Measurements from ENCODE around the gene RP2.
A peak's percentile ranks its signal among the peaks of the same experiment; 100 is the strongest.

Gene RP2

DNA sequence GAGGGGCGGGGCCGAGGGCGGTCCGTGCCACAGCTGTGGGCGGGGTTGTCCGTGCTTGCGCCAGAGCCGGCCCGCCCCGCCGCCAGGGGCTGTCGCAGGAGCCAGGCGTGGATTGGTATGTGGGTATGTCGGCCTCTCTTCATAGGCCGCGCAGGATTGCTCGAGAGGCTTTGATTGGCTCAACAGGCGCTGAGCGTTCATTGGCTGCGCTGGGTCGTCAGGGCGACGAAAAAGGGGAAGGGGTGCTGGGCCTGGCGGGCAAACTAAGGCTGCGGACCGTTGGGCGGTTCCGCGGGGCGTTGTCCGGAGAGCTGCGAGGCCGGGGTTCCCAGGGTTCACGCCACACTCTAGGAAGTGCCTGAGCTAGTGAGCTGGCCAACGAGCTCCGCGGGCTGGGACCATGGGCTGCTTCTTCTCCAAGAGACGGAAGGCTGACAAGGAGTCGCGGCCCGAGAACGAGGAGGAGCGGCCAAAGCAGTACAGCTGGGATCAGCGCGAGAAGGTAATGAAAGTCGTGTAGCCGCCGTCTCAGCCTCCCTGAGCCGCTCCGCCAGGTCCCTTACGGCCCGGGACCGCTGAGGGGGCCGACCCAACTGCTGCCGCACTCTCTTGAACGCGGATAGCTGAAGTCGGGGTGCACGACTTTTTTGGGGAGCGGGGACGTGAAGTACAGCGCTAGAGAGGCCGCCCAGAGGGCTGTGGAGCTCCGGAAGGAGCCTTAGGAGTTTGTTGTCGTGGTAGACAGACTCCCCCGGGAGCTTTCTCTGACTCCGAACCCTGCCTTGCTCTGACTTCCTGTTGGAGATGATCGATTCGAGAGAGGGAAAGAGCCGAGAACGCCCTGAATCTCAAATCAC lies at the start of gene RP2:
RP2 (plus strand) TSS at position 343 of the 857 bp plus-strand sequence; CDS start at position 401, 58 bp downstream.
- Histone ChIP-seq H3K4me1 (ENCODE audit: insufficient read depth, poor library complexity, severe bottlenecking) (peaks cover 20% of the 10 kb centered on the region), H3K9me3 (ENCODE audit: severe bottlenecking) (no peaks in the 10 kb centered on the region), H3K4me3 (ENCODE audit: severe bottlenecking) (peak within 1 kb of the TSS; percentile 84), H3K27me3 (ENCODE audit: insufficient read depth, poor library complexity, severe bottlenecking) (no peaks in the 10 kb centered on the region), H3K27ac (ENCODE audit: poor library complexity, severe bottlenecking) (peak within 1 kb of the TSS; percentile 71), H3K36me3 (ENCODE audit: low read depth) (no peaks in the 10 kb centered on the region)
- DNase-seq (ENCODE audit: low spot score), result peak; percentile 86
- peak; percentile 96 for ATAC-seq (ENCODE audit: low read depth)
- TF ChIP-seq, protein P1, sequence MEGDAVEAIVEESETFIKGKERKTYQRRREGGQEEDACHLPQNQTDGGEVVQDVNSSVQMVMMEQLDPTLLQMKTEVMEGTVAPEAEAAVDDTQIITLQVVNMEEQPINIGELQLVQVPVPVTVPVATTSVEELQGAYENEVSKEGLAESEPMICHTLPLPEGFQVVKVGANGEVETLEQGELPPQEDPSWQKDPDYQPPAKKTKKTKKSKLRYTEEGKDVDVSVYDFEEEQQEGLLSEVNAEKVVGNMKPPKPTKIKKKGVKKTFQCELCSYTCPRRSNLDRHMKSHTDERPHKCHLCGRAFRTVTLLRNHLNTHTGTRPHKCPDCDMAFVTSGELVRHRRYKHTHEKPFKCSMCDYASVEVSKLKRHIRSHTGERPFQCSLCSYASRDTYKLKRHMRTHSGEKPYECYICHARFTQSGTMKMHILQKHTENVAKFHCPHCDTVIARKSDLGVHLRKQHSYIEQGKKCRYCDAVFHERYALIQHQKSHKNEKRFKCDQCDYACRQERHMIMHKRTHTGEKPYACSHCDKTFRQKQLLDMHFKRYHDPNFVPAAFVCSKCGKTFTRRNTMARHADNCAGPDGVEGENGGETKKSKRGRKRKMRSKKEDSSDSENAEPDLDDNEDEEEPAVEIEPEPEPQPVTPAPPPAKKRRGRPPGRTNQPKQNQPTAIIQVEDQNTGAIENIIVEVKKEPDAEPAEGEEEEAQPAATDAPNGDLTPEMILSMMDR (IDR thresholded peaks at IDR 0.05; ENCODE audit: poor library complexity, severe bottlenecking), result no peak

DNA sequence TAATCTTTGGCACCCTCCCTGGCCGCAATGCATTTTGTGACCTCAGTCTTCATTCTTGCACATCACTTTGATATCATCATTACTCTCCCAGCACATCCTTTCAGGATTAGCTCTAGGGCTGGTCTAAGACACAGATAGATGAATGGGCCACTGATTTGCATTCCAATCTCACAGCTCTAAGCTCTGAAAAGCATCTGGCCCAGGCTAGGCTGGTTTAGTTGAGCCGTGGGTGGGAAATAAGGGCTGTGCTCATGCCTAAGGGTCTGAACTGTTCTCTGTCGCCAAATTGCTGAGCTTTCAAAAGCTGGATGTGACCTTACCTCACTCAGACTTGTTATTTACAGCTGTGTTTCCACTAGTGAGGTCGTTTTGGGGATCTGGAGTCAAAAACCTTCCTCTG lies 47.9 kb upstream of the RP2 start:
- no peak for ATAC-seq (ENCODE audit: low read depth)
- DNase-seq (ENCODE audit: low spot score), result no peak
- Histone ChIP-seq H3K27me3 (ENCODE audit: insufficient read depth, poor library complexity, severe bottlenecking) (no peaks in the 10 kb centered on the region), H3K4me1 (ENCODE audit: insufficient read depth, poor library complexity, severe bottlenecking) (peaks cover 23% of the 10 kb centered on the region), H3K27ac (ENCODE audit: poor library complexity, severe bottlenecking) (no peak overlapping the region), H3K9me3 (ENCODE audit: severe bottlenecking) (no peaks in the 10 kb centered on the region), H3K4me3 (ENCODE audit: severe bottlenecking) (no peak overlapping the region), H3K36me3 (ENCODE audit: low read depth) (no peaks in the 10 kb centered on the region)
- TF ChIP-seq, protein P1 (IDR thresholded peaks at IDR 0.05; ENCODE audit: poor library complexity, severe bottlenecking), result no peak

DNA sequence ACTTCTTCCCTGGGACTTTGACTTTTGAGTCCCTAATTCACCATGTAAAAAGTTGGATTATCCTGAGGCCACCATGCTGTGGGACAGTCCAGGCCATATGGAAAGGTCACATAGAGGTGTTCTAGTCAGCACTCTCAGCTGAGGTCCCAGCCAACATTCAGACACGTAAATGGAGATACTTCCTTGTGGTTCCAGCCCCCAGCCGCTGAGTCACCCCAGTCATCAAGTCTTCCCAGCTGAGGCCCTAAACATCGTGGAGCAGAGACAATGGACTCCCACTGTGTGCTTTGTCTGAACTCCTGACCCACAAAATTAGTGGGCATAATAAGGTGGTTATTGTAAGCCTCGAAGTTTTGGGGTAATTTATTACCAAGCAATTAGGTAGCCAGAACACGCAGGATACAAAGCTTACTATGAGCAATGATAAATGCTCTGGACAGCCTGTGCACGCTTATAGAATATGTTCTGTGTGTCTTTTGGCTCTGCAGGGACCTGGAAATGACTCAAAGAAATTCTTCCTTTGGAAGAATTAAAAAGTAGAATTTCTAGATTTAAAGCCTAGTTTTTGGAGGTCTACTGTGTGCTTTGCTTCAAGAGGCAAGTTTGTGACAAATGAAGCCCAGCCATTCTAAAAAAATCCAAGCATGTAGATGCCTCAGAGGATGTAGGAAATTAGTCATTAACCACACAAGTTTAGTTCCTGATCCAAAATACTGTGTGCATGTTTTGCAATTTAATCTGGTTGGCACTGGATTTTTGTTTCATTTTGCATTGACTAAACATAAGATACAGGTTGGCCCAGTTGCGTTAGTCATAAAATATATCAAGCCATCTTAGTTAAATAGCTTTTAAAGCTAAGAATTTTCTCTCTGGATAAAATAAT lies 44.7 kb upstream of the RP2 start:
- no peaks in the 10 kb centered on the region for H3K27me3 ChIP-seq (ENCODE audit: insufficient read depth, poor library complexity, severe bottlenecking)
- ATAC-seq (ENCODE audit: low read depth) (peak; percentile 83), DNase-seq (ENCODE audit: low spot score) (peak; percentile 64)
- no peak overlapping the region for H3K4me3 ChIP-seq (ENCODE audit: severe bottlenecking)
- H3K27ac ChIP-seq (ENCODE audit: poor library complexity, severe bottlenecking), result peak overlapping the region; percentile 97
- H3K36me3 ChIP-seq (ENCODE audit: low read depth), result no peaks in the 10 kb centered on the region
- H3K9me3 ChIP-seq (ENCODE audit: severe bottlenecking), result no peaks in the 10 kb centered on the region
- H3K4me1 ChIP-seq (ENCODE audit: insufficient read depth, poor library complexity, severe bottlenecking), result peaks cover 23% of the 10 kb centered on the region
- TF ChIP-seq, protein P1 (IDR thresholded peaks at IDR 0.05; ENCODE audit: poor library complexity, severe bottlenecking), result no peak

DNA sequence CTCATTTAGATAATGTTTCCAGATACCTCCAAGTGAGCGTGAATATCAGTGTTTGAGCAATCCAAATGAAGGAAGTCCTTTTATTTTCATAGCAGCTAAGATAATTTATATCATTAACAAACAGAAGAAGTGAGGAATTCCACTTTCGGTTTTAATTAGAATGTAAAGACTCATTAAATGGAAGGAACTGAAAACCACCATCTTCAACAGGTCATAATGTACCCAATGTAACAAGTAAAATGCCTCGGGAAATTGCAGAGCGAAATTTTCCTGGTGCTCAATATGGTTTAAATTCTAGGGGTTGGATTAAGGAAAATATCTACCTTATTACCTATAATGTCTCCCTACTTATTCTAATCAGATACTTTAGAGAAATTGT lies 44.0 kb upstream of the RP2 start:
- no peak overlapping the region for H3K4me3 ChIP-seq (ENCODE audit: severe bottlenecking)
- H3K9me3 ChIP-seq (ENCODE audit: severe bottlenecking), result no peaks in the 10 kb centered on the region
- H3K27me3 ChIP-seq (ENCODE audit: insufficient read depth, poor library complexity, severe bottlenecking), result no peaks in the 10 kb centered on the region
- H3K36me3 ChIP-seq (ENCODE audit: low read depth), result no peaks in the 10 kb centered on the region
- TF ChIP-seq, protein P1 (IDR thresholded peaks at IDR 0.05; ENCODE audit: poor library complexity, severe bottlenecking), result no peak
- peaks cover 23% of the 10 kb centered on the region for H3K4me1 ChIP-seq (ENCODE audit: insufficient read depth, poor library complexity, severe bottlenecking)
- ATAC-seq (ENCODE audit: low read depth) (no peak), DNase-seq (ENCODE audit: low spot score) (no peak)
- peak overlapping the region; percentile 97 for H3K27ac ChIP-seq (ENCODE audit: poor library complexity, severe bottlenecking)
